Chondrocyte (in vitro differentiated cells): ENCODE results near the gene EML4. TPM values are rescaled to one million over a fixed set of nuclear protein-coding genes. Genes with fewer than 3 reads are reported as not detected.

Experiments
- DNase-seq: peaks from one replicate; pipeline ENCODE4 v3.0.0; 2021; ENCODE audit warnings: mixed read lengths, low spot score
- H3K27ac Mint-ChIP-seq: one replicate; pipeline ENCODE4 v1.8.0; 2021; ENCODE audit warnings: mild to moderate bottlenecking, moderate library complexity, mixed read lengths; ENCODE audit not compliant: unreplicated experiment
- H3K27me3 Mint-ChIP-seq: 2 replicates; pipeline ENCODE4 v1.8.0; 2021; ENCODE audit warnings: low read depth, mixed read lengths
- H3K36me3 Mint-ChIP-seq: 2 replicates; pipeline ENCODE4 v1.8.0; 2021; ENCODE audit warnings: low read depth, mixed read lengths
- H3K4me1 Mint-ChIP-seq: 2 replicates; pipeline ENCODE4 v1.8.0; 2021; ENCODE audit warnings: low read depth, mild to moderate bottlenecking, mixed read lengths
- H3K4me3 Mint-ChIP-seq: one replicate; pipeline ENCODE4 v1.8.0; 2021; ENCODE audit warnings: mild to moderate bottlenecking, moderate library complexity, mixed read lengths; ENCODE audit not compliant: unreplicated experiment
- H3K9me3 Mint-ChIP-seq: 2 replicates; pipeline ENCODE4 v1.8.0; 2021; ENCODE audit warnings: low read depth, mixed read lengths
- CTCF ChIP-seq: fragments of 200-600 bp; sonication (generic); IDR thresholded peaks from 2 replicates; pipeline ENCODE4 v1.5.0; 2021; ENCODE audit warnings: antibody characterized with exemption, mild to moderate bottlenecking, moderate library complexity
- total RNA-seq: library from RNA; stranded (reverse); gene quantifications from 3 replicates; pipeline ENCODE4 v1.2.1, GENCODE V29; 2021

The EML4 gene
- total RNA-seq, 1 donor from 2014 or later, result 50.0 TPM

GRCh38 chr2:42317945-42318344 is 148.8 kb downstream of the EML4 start:
- no peaks in the 10 kb centered on the region for H3K9me3 Mint-ChIP-seq
- H3K27me3 Mint-ChIP-seq, result no peaks in the 10 kb centered on the region
- peaks cover 12% of the 10 kb centered on the region for H3K36me3 Mint-ChIP-seq
- H3K4me1 Mint-ChIP-seq, result peaks cover 9% of the 10 kb centered on the region
- H3K27ac Mint-ChIP-seq, result no peak overlapping the region
- H3K4me3 Mint-ChIP-seq, result no peak overlapping the region
- TF ChIP-seq CTCF, result no peak
- no peak for DNase-seq

GRCh38 chr2:42319265-42319664 is 150.1 kb downstream of the EML4 start:
- peaks cover 12% of the 10 kb centered on the region for H3K36me3 Mint-ChIP-seq
- TF ChIP-seq CTCF, result no peak
- H3K27ac Mint-ChIP-seq, result no peak overlapping the region
- no peak overlapping the region for H3K4me3 Mint-ChIP-seq
- H3K27me3 Mint-ChIP-seq, result no peaks in the 10 kb centered on the region
- no peak for DNase-seq
- H3K4me1 Mint-ChIP-seq, result peaks cover 9% of the 10 kb centered on the region
- H3K9me3 Mint-ChIP-seq, result no peaks in the 10 kb centered on the region

- peaks cover 12% of the 10 kb centered on the region for H3K36me3 Mint-ChIP-seq
These were observed 152.4 kb downstream of the EML4 start for GRCh38 chr2:42321452-42322064.

GRCh38 chr2:42324244-42324643 is 155.1 kb downstream of the EML4 start:
- Mint-ChIP-seq H3K4me3 (no peak overlapping the region), H3K9me3 (no peaks in the 10 kb centered on the region), H3K27ac (no peak overlapping the region), H3K4me1 (peaks cover 13% of the 10 kb centered on the region), H3K27me3 (no peaks in the 10 kb centered on the region), H3K36me3 (peaks cover 8% of the 10 kb centered on the region)
- DNase-seq, result no peak
- TF ChIP-seq CTCF, result no peak

More at GRCh38 chr2:42321452-42322064, 152.4 kb downstream of the EML4 start:
- H3K27me3 Mint-ChIP-seq, result no peaks in the 10 kb centered on the region
- H3K4me1 Mint-ChIP-seq, result no peaks in the 10 kb centered on the region
- no peak for DNase-seq
- H3K4me3 Mint-ChIP-seq, result no peak overlapping the region
- no peaks in the 10 kb centered on the region for H3K9me3 Mint-ChIP-seq
- H3K27ac Mint-ChIP-seq, result no peak overlapping the region
- no peak for TF ChIP-seq CTCF

GRCh38 chr2:42324949-42325348 is 155.8 kb downstream of the EML4 start:
- Mint-ChIP-seq H3K4me3 (no peak overlapping the region), H3K9me3 (no peaks in the 10 kb centered on the region), H3K36me3 (peaks cover 10% of the 10 kb centered on the region), H3K27ac (peak overlapping the region; percentile 33), H3K27me3 (no peaks in the 10 kb centered on the region), H3K4me1 (peaks cover 13% of the 10 kb centered on the region)
- TF ChIP-seq CTCF, result no peak
- no peak for DNase-seq
